Non-pigmented ciliary epithelial cell (primary cell): Measurements from ENCODE around the gene METTL6.
A peak's percentile ranks its signal among the peaks of the same experiment; 100 is the strongest.
"Not testable (repeated sequence)": the region's sequence is repeated elsewhere in the genome, so short reads cannot be mapped to it uniquely, and the experiment has no call there.

Source experiments
- DNase-seq: peaks from one replicate; pipeline ENCODE4 v3.0.0-alpha.2; 2010; ENCODE audit warnings: low read depth

Gene METTL6

DNA sequence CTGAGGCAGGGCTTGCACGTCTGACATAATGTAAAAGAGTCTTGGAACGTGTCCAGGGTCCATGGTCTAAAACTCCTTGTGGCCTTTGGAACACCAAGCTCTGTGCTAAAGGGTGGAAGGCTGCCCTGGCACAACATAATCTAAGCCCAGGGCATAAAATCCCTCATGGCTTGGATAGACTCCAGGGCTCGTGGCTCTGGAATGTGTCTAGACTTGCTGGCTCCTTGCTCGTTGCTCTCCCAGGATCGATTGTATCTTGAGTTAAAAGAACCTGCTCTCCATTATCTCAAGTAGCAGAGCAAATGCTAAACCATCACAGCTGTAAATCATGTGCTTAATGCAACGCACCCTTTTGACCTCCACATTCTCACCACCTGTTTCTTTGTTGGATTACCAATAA, 63.3 kb downstream of the METTL6 start:
- not testable (repeated sequence) for DNase-seq

DNA sequence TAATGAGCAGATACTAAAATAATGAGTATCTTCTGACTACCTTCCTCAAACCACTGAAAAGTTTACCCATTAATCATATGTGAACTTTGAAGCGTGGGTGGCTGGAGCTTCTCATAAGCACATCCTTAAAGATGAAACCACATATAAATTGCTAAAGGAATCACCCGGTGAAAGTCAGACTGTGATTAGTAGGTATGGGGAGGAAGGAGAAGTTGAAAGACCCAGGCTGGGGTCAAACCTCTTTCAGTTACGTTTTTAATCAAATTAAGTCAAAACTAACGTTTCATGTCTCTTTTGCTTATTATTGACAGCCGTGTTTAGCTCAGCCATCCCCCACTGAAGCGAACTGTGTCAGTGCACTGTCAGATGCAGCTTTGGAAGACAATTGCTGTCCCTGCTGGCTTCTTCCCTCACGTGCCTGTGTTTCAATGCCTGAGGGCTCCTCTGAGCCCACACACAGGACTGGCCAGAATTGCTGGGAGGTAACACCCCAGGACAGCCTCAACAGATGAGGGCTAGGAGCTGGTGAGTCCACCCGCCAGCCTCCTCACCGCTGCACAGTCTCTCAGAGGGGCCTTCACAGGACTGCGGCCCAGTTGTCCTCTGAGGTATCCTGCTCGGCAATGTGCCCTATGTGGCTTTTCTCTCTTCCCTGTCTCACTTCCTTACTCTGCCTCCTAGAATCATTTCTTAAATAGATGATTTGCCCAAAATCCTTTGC, 65.7 kb downstream of the METTL6 start:
- peak; percentile 57 for DNase-seq

DNA sequence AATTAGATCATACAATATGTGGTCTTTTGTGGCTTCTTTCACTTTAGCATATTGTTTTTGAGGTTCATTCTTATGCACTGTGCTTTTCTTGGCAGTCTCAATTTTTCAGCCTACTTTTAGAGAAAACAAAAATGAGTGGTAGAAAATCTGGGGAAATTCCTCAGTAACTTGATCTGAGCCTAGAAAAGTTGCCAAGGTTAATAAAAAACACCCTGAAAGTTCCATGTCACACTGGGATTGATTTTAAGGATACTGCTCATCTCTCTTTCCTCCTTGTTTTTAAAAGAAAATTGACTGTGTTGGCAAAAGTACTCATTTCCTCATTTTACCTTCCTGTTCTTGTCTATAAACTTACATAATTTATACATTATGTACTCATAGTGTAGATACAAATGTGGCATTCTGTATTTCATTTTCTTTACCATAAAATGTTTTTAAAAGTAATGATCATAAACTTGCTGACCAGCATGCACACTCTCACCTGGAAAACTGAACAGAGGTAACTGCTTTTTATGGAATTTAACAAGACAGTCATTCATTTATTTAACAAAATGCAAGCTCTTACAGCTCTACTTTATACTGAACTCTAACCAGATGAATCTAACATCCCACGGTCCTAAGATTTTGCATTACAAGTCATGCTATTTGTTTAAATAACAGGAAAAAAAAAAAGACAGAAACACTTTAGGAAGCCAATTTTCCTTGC, 66.4 kb downstream of the METTL6 start:
- peak; percentile 40 for DNase-seq
